H9 (cell line): ENCODE measurements around the gene RNF183. TPM values are rescaled to one million over a fixed set of nuclear protein-coding genes. Genes with fewer than 3 reads are reported as not detected.

Experiments used
- DNase-seq: peaks from one replicate; pipeline ENCODE4 v3.0.0-alpha.2; 2017
- H2AFZ ChIP-seq: one replicate; pipeline ENCODE4 v1.6.1; 2013; ENCODE audit warnings: mild to moderate bottlenecking, low read length, control low read depth, moderate library complexity
- H2AK5ac ChIP-seq: 2 replicates; pipeline ENCODE4 v1.6.1; 2013; ENCODE audit warnings: low read length, control low read depth, mixed read lengths; ENCODE audit not compliant: insufficient read length
- H2BK120ac ChIP-seq: one replicate; pipeline ENCODE4 v1.6.1; 2013; ENCODE audit warnings: low read depth, mild to moderate bottlenecking, low read length, control low read depth, inconsistent platforms; ENCODE audit not compliant: poor library complexity, severe bottlenecking
- H2BK12ac ChIP-seq: 2 replicates; pipeline ENCODE4 v1.6.1; 2013; ENCODE audit warnings: low read length, control low read depth, mixed read lengths, low read depth; ENCODE audit not compliant: insufficient read length
- H2BK15ac ChIP-seq: 2 replicates; pipeline ENCODE4 v1.6.1; 2013; ENCODE audit warnings: low read depth, low read length, control low read depth
- H2BK20ac ChIP-seq: one replicate; pipeline ENCODE4 v1.6.1; 2013; ENCODE audit warnings: low read depth, mild to moderate bottlenecking, low read length, control low read depth, inconsistent platforms; ENCODE audit not compliant: poor library complexity, severe bottlenecking
- H2BK5ac ChIP-seq: 2 replicates; pipeline ENCODE4 v1.6.1; 2013; ENCODE audit warnings: low read length, control low read depth, mixed read lengths; ENCODE audit not compliant: insufficient read length
- H3K14ac ChIP-seq: 2 replicates; pipeline ENCODE4 v1.6.1; 2013; ENCODE audit warnings: low read length, control low read depth; ENCODE audit not compliant: insufficient read depth
- H3K18ac ChIP-seq: 2 replicates; pipeline ENCODE4 v1.6.1; 2013; ENCODE audit warnings: low read depth, mild to moderate bottlenecking, mixed read lengths, low read length, control low read depth; ENCODE audit not compliant: insufficient read length
- H3K23ac ChIP-seq: 2 replicates; pipeline ENCODE4 v1.6.1; 2013; ENCODE audit warnings: low read length, control low read depth, mixed read lengths, low read depth; ENCODE audit not compliant: insufficient read length
- H3K23me2 ChIP-seq: 2 replicates; pipeline ENCODE4 v1.6.1; 2013; ENCODE audit warnings: low read depth, mild to moderate bottlenecking, mixed read lengths, low read length, control low read depth; ENCODE audit not compliant: insufficient read length, poor library complexity, severe bottlenecking
- H3K27ac ChIP-seq: 2 replicates; pipeline ENCODE4 v1.5.1; 2013; ENCODE audit warnings: low read length, control low read depth, mixed read lengths, low read depth; ENCODE audit not compliant: insufficient read length
- H3K27me3 ChIP-seq: 2 replicates; pipeline ENCODE4 v1.6.1; 2013; ENCODE audit warnings: low read length, control low read depth, inconsistent platforms; ENCODE audit not compliant: insufficient read depth
- H3K4ac ChIP-seq: 2 replicates; pipeline ENCODE4 v1.6.1; 2013; ENCODE audit warnings: low read depth, mild to moderate bottlenecking, control low read depth, inconsistent platforms, low read length, moderate library complexity
- H3K4me1 ChIP-seq: 2 replicates; pipeline ENCODE4 v1.6.1; 2013; ENCODE audit warnings: low read length, control low read depth, inconsistent platforms; ENCODE audit not compliant: insufficient read depth
- H3K4me2 ChIP-seq: 2 replicates; pipeline ENCODE4 v1.6.1; 2013; ENCODE audit warnings: low read length, control low read depth, mixed read lengths; ENCODE audit not compliant: insufficient read length, insufficient read depth
- H3K56ac ChIP-seq: 2 replicates; pipeline ENCODE4 v1.6.1; 2013; ENCODE audit warnings: low read depth, mild to moderate bottlenecking, mixed read lengths, low read length, control low read depth; ENCODE audit not compliant: insufficient read length
- H3K79me1 ChIP-seq: 2 replicates; pipeline ENCODE4 v1.6.1; 2013; ENCODE audit warnings: low read depth, mild to moderate bottlenecking, moderate library complexity, low read length, control low read depth, inconsistent platforms; ENCODE audit not compliant: insufficient read depth, poor library complexity, severe bottlenecking
- H3K79me2 ChIP-seq: 2 replicates; pipeline ENCODE4 v1.6.1; 2013; ENCODE audit warnings: low read length, control low read depth, inconsistent platforms; ENCODE audit not compliant: insufficient read depth
- H3K9ac ChIP-seq: 2 replicates; pipeline ENCODE4 v1.6.1; 2013; ENCODE audit warnings: low read length, control low read depth, mixed read lengths; ENCODE audit not compliant: insufficient read length; ENCODE audit errors: extremely low read depth
- H3K9me3 ChIP-seq: one replicate; pipeline ENCODE4 v1.6.1; 2013; ENCODE audit warnings: low read depth, low read length, inconsistent platforms; ENCODE audit not compliant: control insufficient read depth
- H3T11ph ChIP-seq: one replicate; pipeline ENCODE4 v1.6.1; 2013; ENCODE audit warnings: mild to moderate bottlenecking, low read length, control low read depth, inconsistent platforms
- H4K20me1 ChIP-seq: one replicate; pipeline ENCODE4 v1.6.1; 2013; ENCODE audit not compliant: control insufficient read depth, insufficient read length, insufficient read depth
- H4K5ac ChIP-seq: 2 replicates; pipeline ENCODE4 v1.6.1; 2013; ENCODE audit warnings: low read depth, mild to moderate bottlenecking, mixed read lengths, low read length, control low read depth; ENCODE audit not compliant: insufficient read length
- H4K8ac ChIP-seq: replicated peaks from 2 replicates; pipeline ENCODE4 v1.6.1; 2013; ENCODE audit warnings: low read length, control low read depth, mixed read lengths, low read depth; ENCODE audit not compliant: insufficient read length
- H4K91ac ChIP-seq: 2 replicates; pipeline ENCODE4 v1.6.1; 2013; ENCODE audit warnings: low read depth, mild to moderate bottlenecking, moderate library complexity, mixed read lengths, low read length, control low read depth; ENCODE audit not compliant: insufficient read length
- H3K27ac Mint-ChIP-seq, 3 experiments: 2 replicates in 2 of 3; 3 replicates in 1 of 3; pipeline ENCODE4 v1.8.0; 2020 to 2021; ENCODE audit warnings: mixed read lengths in 3 of 3, mild to moderate bottlenecking in 1 of 3, moderate library complexity in 1 of 3
- H3K27me3 Mint-ChIP-seq: 2 replicates; pipeline ENCODE4 v1.8.0; 2021; ENCODE audit warnings: low read depth, mild to moderate bottlenecking, moderate library complexity, mixed read lengths
- H3K36me3 Mint-ChIP-seq, 3 experiments: 2 replicates in 2 of 3; 3 replicates in 1 of 3; pipeline ENCODE4 v1.8.0; 2020 to 2021; ENCODE audit warnings: low read depth in 3 of 3, mixed read lengths in 3 of 3; ENCODE audit not compliant: insufficient read depth in 1 of 3
- H3K4me1 Mint-ChIP-seq, 2 experiments: 2 replicates each; pipeline ENCODE4 v1.8.0; 2020; ENCODE audit warnings: mixed read lengths in 2 of 2
- H3K4me3 Mint-ChIP-seq, 2 experiments: 2 replicates in 1 of 2; 3 replicates in 1 of 2; pipeline ENCODE4 v1.8.0; 2020 to 2021; ENCODE audit warnings: mild to moderate bottlenecking in 2 of 2, mixed read lengths in 2 of 2, moderate library complexity in 1 of 2
- H3K9me3 Mint-ChIP-seq, 2 experiments: 2 replicates in 1 of 2; 3 replicates in 1 of 2; pipeline ENCODE4 v1.8.0; 2020; ENCODE audit warnings: mild to moderate bottlenecking in 2 of 2, mixed read lengths in 2 of 2, moderate library complexity in 1 of 2
- WGBS: extraction: QIAGEN DNeasy Blood & Tissue Kit; methylation state at CpG from one replicate; pipeline ENCODE4 v1.1.7; 2013; ENCODE audit warnings: missing lambda C conversion rate, low lambda C conversion rate, mixed read lengths; ENCODE audit not compliant: insufficient read length; ENCODE audit errors: extremely low coverage; 5-methylcytosine and 5-hydroxymethylcytosine counted together
- long read RNA-seq: library from polyadenylated mRNA; unstranded; transcript quantifications from one replicate; pipeline ENCODE4 v2.0.0, GENCODE V29; 2020
- total RNA-seq: library from RNA; stranded (reverse); gene quantifications from 2 replicates; pipeline ENCODE4 v1.2.1, GENCODE V29; 2021
- TF ChIP-seq, protein P1 (sequence below): fragments of 200-600 bp; sonication (generic); conservative IDR thresholded peaks from 3 replicates; pipeline ENCODE4 v1.8.0; 2021; ENCODE audit warnings: antibody characterized with exemption, mild to moderate bottlenecking

Gene RNF183
- 0.33 TPM in 1 of 2 replicates, not detected in the other for total RNA-seq
- long read RNA-seq, partial matches to known transcripts, result 0 of 1 reads
- long read RNA-seq, other reads (novel, unspliced or antisense), result 1 of 1 reads

GRCh38 chr9:113302792-113303418, at the start of gene RNF183:
Gene RNF183, minus strand, starts transcription at chr9:113303376. Its CDS starts 5,192 bp downstream, at chr9:113298184.
- Histone ChIP-seq H3K27me3 (no peaks in the 10 kb centered on the region), H2BK12ac (no peak within 1 kb of the TSS), H3K79me2 (no peaks in the 10 kb centered on the region), H3K4me2 (no peak within 1 kb of the TSS), H3K9ac (no peak within 1 kb of the TSS), H3K14ac (no peak within 1 kb of the TSS), H4K5ac (no peak within 1 kb of the TSS), H2BK20ac (no peak within 1 kb of the TSS), H2BK120ac (no peak within 1 kb of the TSS), H4K8ac (no peak within 1 kb of the TSS), H3K18ac (no peak within 1 kb of the TSS), H4K20me1 (no peaks in the 10 kb centered on the region), H3K23ac (no peak within 1 kb of the TSS), H3T11ph (no peak within 1 kb of the TSS), H3K4ac (no peak within 1 kb of the TSS), H2AK5ac (no peak within 1 kb of the TSS), H3K4me1 (no peaks in the 10 kb centered on the region), H3K79me1 (no peaks in the 10 kb centered on the region), H2BK5ac (no peak within 1 kb of the TSS), H4K91ac (no peak within 1 kb of the TSS), H3K56ac (no peak within 1 kb of the TSS), H2AFZ (no peak within 1 kb of the TSS), H3K23me2 (no peaks in the 10 kb centered on the region), H2BK15ac (no peak within 1 kb of the TSS), H3K27ac (no peak within 1 kb of the TSS), H3K9me3 (no peaks in the 10 kb centered on the region)
- Mint-ChIP-seq H3K4me1 (peaks cover 13 to 16% of the 10 kb centered on the region in 2 experiments), H3K27ac (peak within 1 kb of the TSS in 1 of 3 experiments; percentile 51; a peak in 1 of 7 replicates), H3K27me3 (no peaks in the 10 kb centered on the region; the same call in 1 of the 2 replicates), H3K36me3 (no peaks in the 10 kb centered on the region), H3K9me3 (no peaks in the 10 kb centered on the region), H3K4me3 (no peak within 1 kb of the TSS)
- TF ChIP-seq, protein P1, sequence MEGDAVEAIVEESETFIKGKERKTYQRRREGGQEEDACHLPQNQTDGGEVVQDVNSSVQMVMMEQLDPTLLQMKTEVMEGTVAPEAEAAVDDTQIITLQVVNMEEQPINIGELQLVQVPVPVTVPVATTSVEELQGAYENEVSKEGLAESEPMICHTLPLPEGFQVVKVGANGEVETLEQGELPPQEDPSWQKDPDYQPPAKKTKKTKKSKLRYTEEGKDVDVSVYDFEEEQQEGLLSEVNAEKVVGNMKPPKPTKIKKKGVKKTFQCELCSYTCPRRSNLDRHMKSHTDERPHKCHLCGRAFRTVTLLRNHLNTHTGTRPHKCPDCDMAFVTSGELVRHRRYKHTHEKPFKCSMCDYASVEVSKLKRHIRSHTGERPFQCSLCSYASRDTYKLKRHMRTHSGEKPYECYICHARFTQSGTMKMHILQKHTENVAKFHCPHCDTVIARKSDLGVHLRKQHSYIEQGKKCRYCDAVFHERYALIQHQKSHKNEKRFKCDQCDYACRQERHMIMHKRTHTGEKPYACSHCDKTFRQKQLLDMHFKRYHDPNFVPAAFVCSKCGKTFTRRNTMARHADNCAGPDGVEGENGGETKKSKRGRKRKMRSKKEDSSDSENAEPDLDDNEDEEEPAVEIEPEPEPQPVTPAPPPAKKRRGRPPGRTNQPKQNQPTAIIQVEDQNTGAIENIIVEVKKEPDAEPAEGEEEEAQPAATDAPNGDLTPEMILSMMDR, result no peak
- peak; percentile 36 for DNase-seq
- no CpG with 5 or more reads among the region's 25 CpGs for WGBS
